Smooth muscle cell (in vitro differentiated cells): Measurements from ENCODE around the gene PRKCH. TPM values are rescaled to one million over a fixed set of nuclear protein-coding genes. Genes with fewer than 3 reads are reported as not detected.

Experiments
- DNase-seq: peaks from one replicate; lab custom pipeline; 2025; ENCODE audit not compliant: unreplicated experiment; lab: John Stamatoyannopoulos, UW
- H2AFZ ChIP-seq: fragments of 200-600 bp; sonication (generic); 2 replicates; pipeline ENCODE4 v1.6.0; 2016; ENCODE audit warnings: antibody characterized with exemption, low read depth, mild to moderate bottlenecking
- H3F3A ChIP-seq: fragments of 200-600 bp; sonication (generic); 2 replicates; pipeline ENCODE4 v1.6.0; 2017; ENCODE audit warnings: antibody characterized with exemption, low read depth
- H3K27ac ChIP-seq: fragments of 200-600 bp; sonication (generic); 2 replicates; pipeline ENCODE4 v1.5.1; 2016; ENCODE audit warnings: low read depth, mild to moderate bottlenecking
- H3K27me3 ChIP-seq: fragments of 200-600 bp; sonication (generic); 2 replicates; pipeline ENCODE4 v1.6.1; 2016; ENCODE audit warnings: low read depth, mild to moderate bottlenecking
- H3K36me3 ChIP-seq: fragments of 200-600 bp; sonication (generic); 2 replicates; pipeline ENCODE4 v1.5.1; 2016; ENCODE audit warnings: low read depth
- H3K4me1 ChIP-seq: fragments of 200-600 bp; sonication (generic); 2 replicates; pipeline ENCODE4 v1.5.1; 2016; ENCODE audit warnings: low read depth
- H3K4me2 ChIP-seq: fragments of 200-600 bp; sonication (generic); 2 replicates; pipeline ENCODE4 v1.6.0; 2016; ENCODE audit warnings: mild to moderate bottlenecking
- H3K4me3 ChIP-seq: fragments of 200-600 bp; sonication (generic); 2 replicates; pipeline ENCODE4 v1.5.1; 2016; ENCODE audit warnings: mild to moderate bottlenecking
- H3K79me2 ChIP-seq: fragments of 200-600 bp; sonication (generic); 2 replicates; pipeline ENCODE4 v1.6.0; 2016; ENCODE audit warnings: low read depth, mild to moderate bottlenecking
- H3K9ac ChIP-seq: fragments of 200-600 bp; sonication (generic); 2 replicates; pipeline ENCODE4 v1.6.0; 2016; ENCODE audit warnings: low read depth
- H3K9me3 ChIP-seq: fragments of 200-600 bp; sonication (generic); replicated peaks from 2 replicates; pipeline ENCODE4 v1.5.1; 2016; ENCODE audit warnings: low read depth
- H4K20me1 ChIP-seq: fragments of 200-600 bp; sonication (generic); 2 replicates; pipeline ENCODE4 v1.6.0; 2016; ENCODE audit warnings: low read depth
- CTCF ChIP-seq: fragments of 200-600 bp; sonication (generic); IDR thresholded peaks from 2 replicates; pipeline ENCODE4 v1.5.1; 2017; ENCODE audit warnings: borderline replicate concordance, mild to moderate bottlenecking, antibody characterized with exemption; ENCODE audit not compliant: insufficient read depth, poor library complexity, severe bottlenecking
- WGBS: methylation state at CpG from one replicate; pipeline ENCODE4 v1.1.7; 2016; ENCODE audit warnings: low lambda C conversion rate; 5-methylcytosine and 5-hydroxymethylcytosine counted together
- polyA plus RNA-seq: library from polyadenylated mRNA; unstranded; fragments of >200 nt; fragmentation: Nextera tagmentation; extraction: Ambion mirVana; gene quantifications from 2 replicates; pipeline ENCODE4 v1.2.1, GENCODE V29; 2016
- total RNA-seq: library from RNA; depleted of rRNA; stranded (reverse); fragments of >200 nt; gene quantifications from 2 replicates; pipeline ENCODE4 v1.2.3, GENCODE V29; 2014

The PRKCH gene
- total and polyA plus RNA-seq, 2 experiments from 2014 or later: 1.5 to 7.6 TPM

- Histone ChIP-seq H3K4me2 (peak overlapping the region; percentile 20), H4K20me1 (no peaks in the 10 kb centered on the region), H2AFZ (no peak overlapping the region)
Observed at GRCh38 chr14:61505815-61506809, 184.7 kb downstream of the PRKCH start.

GRCh38 chr14:61508526-61508925 is 187.1 kb downstream of the PRKCH start:
- Histone ChIP-seq H3K27ac (no peak overlapping the region), H3F3A (peaks cover 15% of the 10 kb centered on the region), H3K36me3 (no peaks in the 10 kb centered on the region), H2AFZ (peak overlapping the region; percentile 17), H3K79me2 (no peaks in the 10 kb centered on the region), H3K4me1 (peaks cover 4% of the 10 kb centered on the region), H4K20me1 (no peaks in the 10 kb centered on the region), H3K4me2 (no peak overlapping the region), H3K27me3 (no peaks in the 10 kb centered on the region), H3K9me3 (no peaks in the 10 kb centered on the region), H3K4me3 (no peak overlapping the region), H3K9ac (no peak overlapping the region)
- TF ChIP-seq CTCF: no peak
- no peak for DNase-seq
- WGBS: 54% methylated on average over 2 of the region's 2 CpGs

More at GRCh38 chr14:61505815-61506809, 184.7 kb downstream of the PRKCH start:
- Histone ChIP-seq H3K4me1 (peaks cover 4% of the 10 kb centered on the region), H3K4me3 (no peak overlapping the region), H3K9ac (peak overlapping the region; percentile 75), H3K79me2 (no peaks in the 10 kb centered on the region), H3K27ac (peak overlapping the region; percentile 88), H3K36me3 (no peaks in the 10 kb centered on the region), H3F3A (peaks cover 15% of the 10 kb centered on the region), H3K9me3 (no peaks in the 10 kb centered on the region), H3K27me3 (no peaks in the 10 kb centered on the region)
- no peak for DNase-seq
- 36% methylated on average over 9 of the region's 9 CpGs for WGBS
- no peak for TF ChIP-seq CTCF

- H2AFZ ChIP-seq: peak overlapping the region; percentile 66
Observed at GRCh38 chr14:61510736-61511557, 189.6 kb downstream of the PRKCH start.

More at GRCh38 chr14:61510736-61511557, 189.6 kb downstream of the PRKCH start:
- H3K4me3 ChIP-seq: no peak overlapping the region
- no peak overlapping the region for H3K9ac ChIP-seq
- H3K4me2 ChIP-seq: no peak overlapping the region
- no peak for TF ChIP-seq CTCF
- WGBS: 94% methylated on average over 6 of the region's 6 CpGs
- peaks cover 14% of the 10 kb centered on the region for H3F3A ChIP-seq
- no peaks in the 10 kb centered on the region for H3K9me3 ChIP-seq
- no peak for DNase-seq
- H3K79me2 ChIP-seq: no peaks in the 10 kb centered on the region
- H4K20me1 ChIP-seq: no peaks in the 10 kb centered on the region
- H3K4me1 ChIP-seq: peaks cover 4% of the 10 kb centered on the region
- peak overlapping the region; percentile 71 for H3K27ac ChIP-seq
- H3K27me3 ChIP-seq: no peaks in the 10 kb centered on the region
- H3K36me3 ChIP-seq: no peaks in the 10 kb centered on the region
